Hematopoietic multipotent progenitor cell treated with erythropoietin and hydrocortisone succinate and interleukin-3 and kit ligand, for 15 days (in vitro differentiated cells): ENCODE data around the gene MT1F.
A peak's percentile ranks its signal among the peaks of the same experiment; 100 is the strongest.
"Not testable (repeated sequence)": the region's sequence is repeated elsewhere in the genome, so short reads cannot be mapped to it uniquely, and the experiment has no call there.

Experiments
- DNase-seq: peaks from one replicate; pipeline ENCODE4 v3.0.0-alpha.2; 2015; ENCODE audit warnings: low spot score

Gene MT1F

GRCh38 chr16:56645311-56645710, 12.4 kb upstream of the MT1F start:
- no peak for DNase-seq

- DNase-seq = no peak
Observed at GRCh38 chr16:56645838-56646237, 11.9 kb upstream of the MT1F start.

GRCh38 chr16:56647641-56648431, 9.9 kb upstream of the MT1F start:
- no peak for DNase-seq

GRCh38 chr16:56649271-56649670, 8.5 kb upstream of the MT1F start:
- no peak for DNase-seq

- no peak for DNase-seq
Observed at GRCh38 chr16:56649820-56650219, 7.9 kb upstream of the MT1F start.

GRCh38 chr16:56651586-56651985, 6.2 kb upstream of the MT1F start, which contains the start of gene MT1B:
Gene MT1B (plus strand): TSS chr16:56651886. CDS start chr16:56651954, 68 bp downstream.
- DNase-seq = no peak

- no peak for DNase-seq
Observed at GRCh38 chr16:56652600-56652999, 5.2 kb upstream of the MT1F start.

GRCh38 chr16:56653218-56653617, 4.5 kb upstream of the MT1F start:
- DNase-seq = no peak

GRCh38 chr16:56658327-56658875, 642 bp downstream of the MT1F start:
- no peak for DNase-seq

GRCh38 chr16:56662357-56663354, 4.9 kb downstream of the MT1F start:
- no peak for DNase-seq

GRCh38 chr16:56664506-56664905, 6.7 kb downstream of the MT1F start:
- DNase-seq = no peak

GRCh38 chr16:56665286-56666261, 7.8 kb downstream of the MT1F start:
- not testable (repeated sequence) for DNase-seq

- DNase-seq = peak; percentile 4
Observed at GRCh38 chr16:56667581-56668571, 10.1 kb downstream of the MT1F start, which contains the start of gene MT1G. Gene MT1G (minus strand): TSS chr16:56668065. CDS start chr16:56667993, 72 bp downstream.

- no peak for DNase-seq
Observed at GRCh38 chr16:56669005-56669839, 11.5 kb downstream of the MT1F start, which contains the start of gene MT1H. Gene MT1H (plus strand): TSS chr16:56669814. CDS start chr16:56669885, 71 bp downstream.

- DNase-seq = no peak
Observed at GRCh38 chr16:56669840-56670619, 12.3 kb downstream of the MT1F start.

- no peak for DNase-seq
Observed at GRCh38 chr16:56670620-56670934, 12.8 kb downstream of the MT1F start.

- DNase-seq = not testable (repeated sequence)
Observed at GRCh38 chr16:56671691-56672090, 13.9 kb downstream of the MT1F start.

GRCh38 chr16:56672171-56672570, 14.4 kb downstream of the MT1F start:
- DNase-seq = not testable (repeated sequence)
